Loucy (cell line): ENCODE data around the gene ANGPT4.

Experiments used
- H2AFZ ChIP-seq: fragments of 200-600 bp; sonication (generic); 2 replicates; pipeline ENCODE4 v1.6.0; 2016; ENCODE audit warnings: antibody characterized with exemption, mild to moderate bottlenecking, low read length, moderate library complexity
- H3F3A ChIP-seq: fragments of 200-600 bp; 2 replicates; pipeline ENCODE4 v1.6.0; 2016; ENCODE audit warnings: antibody characterized with exemption, low read depth, mild to moderate bottlenecking
- H3K27me3 ChIP-seq: fragments of 200-600 bp; sonication (generic); 2 replicates; pipeline ENCODE4 v1.6.1; 2014; ENCODE audit warnings: low read length, mild to moderate bottlenecking; ENCODE audit not compliant: insufficient read depth, poor library complexity, severe bottlenecking
- H3K36me3 ChIP-seq: fragments of 200-600 bp; sonication (generic); 2 replicates; pipeline ENCODE4 v1.6.1; 2016; ENCODE audit warnings: low read length; ENCODE audit not compliant: insufficient read depth
- H3K4me1 ChIP-seq: fragments of 200-600 bp; sonication (generic); 2 replicates; pipeline ENCODE4 v1.5.1; 2014; ENCODE audit warnings: low read length, mild to moderate bottlenecking; ENCODE audit not compliant: insufficient read depth, poor library complexity, severe bottlenecking
- H3K4me2 ChIP-seq: fragments of 200-600 bp; sonication (generic); 2 replicates; pipeline ENCODE4 v1.6.0; 2014; ENCODE audit warnings: antibody characterized with exemption, low read length, low read depth, mild to moderate bottlenecking; ENCODE audit not compliant: poor library complexity, severe bottlenecking
- H3K4me3 ChIP-seq: fragments of 200-600 bp; sonication (generic); 2 replicates; pipeline ENCODE4 v1.5.1; 2014; ENCODE audit warnings: low read length, mild to moderate bottlenecking, mixed read lengths; ENCODE audit not compliant: poor library complexity, severe bottlenecking
- H3K79me2 ChIP-seq: fragments of 200-600 bp; sonication (generic); 2 replicates; pipeline ENCODE4 v1.6.1; 2014; ENCODE audit warnings: low read length; ENCODE audit not compliant: insufficient read depth
- H3K9ac ChIP-seq: fragments of 200-600 bp; sonication (generic); 2 replicates; pipeline ENCODE4 v1.6.0; 2014; ENCODE audit warnings: mild to moderate bottlenecking, low read depth, low read length, moderate library complexity; ENCODE audit not compliant: poor library complexity, severe bottlenecking
- H3K9me2 ChIP-seq: fragments of 200-600 bp; sonication (generic); replicated peaks from 2 replicates; pipeline ENCODE4 v1.6.1; 2016; ENCODE audit warnings: low read depth, low read length, mixed read lengths
- H3K9me3 ChIP-seq: fragments of 200-600 bp; sonication (generic); 2 replicates; pipeline ENCODE4 v1.6.1; 2014; ENCODE audit warnings: mild to moderate bottlenecking, antibody characterized with exemption, low read length, low read depth; ENCODE audit not compliant: insufficient read depth
- H4K20me1 ChIP-seq: fragments of 200-600 bp; sonication (generic); 2 replicates; pipeline ENCODE4 v1.6.0; 2014; ENCODE audit warnings: antibody characterized with exemption, low read length, mild to moderate bottlenecking; ENCODE audit not compliant: insufficient read depth, poor library complexity, severe bottlenecking
- CTCF ChIP-seq: fragments of 200-600 bp; sonication (generic); conservative IDR thresholded peaks from 2 replicates; pipeline ENCODE4 v1.5.1; 2014; ENCODE audit warnings: mild to moderate bottlenecking, antibody characterized with exemption, low read length
- EZH2phosphoT487 ChIP-seq: fragments of 200-600 bp; IDR thresholded peaks from 2 replicates; pipeline ENCODE4 v1.6.1; 2018; ENCODE audit warnings: antibody characterized with exemption, mild to moderate bottlenecking, moderate library complexity, borderline replicate concordance

Gene ANGPT4

GRCh38 chr20:931401-931800 lies 15.3 kb upstream of the ANGPT4 start:
- H3K4me3 ChIP-seq: no peak overlapping the region
- no peak overlapping the region for H3K4me2 ChIP-seq
- H3K9me2 ChIP-seq: no peaks in the 10 kb centered on the region
- no peaks in the 10 kb centered on the region for H3K79me2 ChIP-seq
- H3K9ac ChIP-seq: no peak overlapping the region
- H2AFZ ChIP-seq: no peak overlapping the region
- H3K9me3 ChIP-seq: peaks cover 9% of the 10 kb centered on the region; the same call in 1 of the 2 replicates
- H3F3A ChIP-seq: no peaks in the 10 kb centered on the region
- H4K20me1 ChIP-seq: no peaks in the 10 kb centered on the region
- no peaks in the 10 kb centered on the region for H3K27me3 ChIP-seq
- H3K36me3 ChIP-seq: no peaks in the 10 kb centered on the region
- TF ChIP-seq CTCF: no peak
- TF ChIP-seq EZH2phosphoT487: no peak
- no peaks in the 10 kb centered on the region for H3K4me1 ChIP-seq

- H3K9me3 ChIP-seq: no peaks in the 10 kb centered on the region; the same call in 1 of the 2 replicates
- no peaks in the 10 kb centered on the region for H3F3A ChIP-seq
- no peaks in the 10 kb centered on the region for H3K9me2 ChIP-seq
- TF ChIP-seq CTCF (no peak), EZH2phosphoT487 (no peak)
- no peaks in the 10 kb centered on the region for H3K27me3 ChIP-seq
- no peak overlapping the region for H3K9ac ChIP-seq
- no peak overlapping the region for H3K4me2 ChIP-seq
- no peaks in the 10 kb centered on the region for H3K4me1 ChIP-seq
- no peak overlapping the region for H2AFZ ChIP-seq
- no peaks in the 10 kb centered on the region for H3K79me2 ChIP-seq
- no peak overlapping the region for H3K4me3 ChIP-seq
- no peaks in the 10 kb centered on the region for H3K36me3 ChIP-seq
- no peaks in the 10 kb centered on the region for H4K20me1 ChIP-seq
Measured at GRCh38 chr20:926670-927069, 10.5 kb upstream of the ANGPT4 start.

- H3K9me2 ChIP-seq: no peaks in the 10 kb centered on the region
- no peak overlapping the region for H3K4me2 ChIP-seq
- H3K36me3 ChIP-seq: no peaks in the 10 kb centered on the region
- TF ChIP-seq EZH2phosphoT487 (no peak), CTCF (no peak)
- H4K20me1 ChIP-seq: no peaks in the 10 kb centered on the region
- no peaks in the 10 kb centered on the region for H3K27me3 ChIP-seq
- no peak overlapping the region for H3K9ac ChIP-seq
- H3F3A ChIP-seq: no peaks in the 10 kb centered on the region
- no peaks in the 10 kb centered on the region for H3K4me1 ChIP-seq
- H3K9me3 ChIP-seq: no peaks in the 10 kb centered on the region
- H3K4me3 ChIP-seq: no peak overlapping the region
- no peak overlapping the region for H2AFZ ChIP-seq
- H3K79me2 ChIP-seq: no peaks in the 10 kb centered on the region
Measured at GRCh38 chr20:925516-925915, 9.4 kb upstream of the ANGPT4 start.
